ENCODE results near the gene ZNF772. TPM values are rescaled to one million over a fixed set of nuclear protein-coding genes. Genes with fewer than 3 reads are reported as not detected.
"Not testable (repeated sequence)": the region's sequence is repeated elsewhere in the genome, so short reads cannot be mapped to it uniquely, and the experiment has no call there.

ZNF772 gene
- total RNA-seq, 1 experiment from 2014 or later: 11.4 TPM

DNA sequence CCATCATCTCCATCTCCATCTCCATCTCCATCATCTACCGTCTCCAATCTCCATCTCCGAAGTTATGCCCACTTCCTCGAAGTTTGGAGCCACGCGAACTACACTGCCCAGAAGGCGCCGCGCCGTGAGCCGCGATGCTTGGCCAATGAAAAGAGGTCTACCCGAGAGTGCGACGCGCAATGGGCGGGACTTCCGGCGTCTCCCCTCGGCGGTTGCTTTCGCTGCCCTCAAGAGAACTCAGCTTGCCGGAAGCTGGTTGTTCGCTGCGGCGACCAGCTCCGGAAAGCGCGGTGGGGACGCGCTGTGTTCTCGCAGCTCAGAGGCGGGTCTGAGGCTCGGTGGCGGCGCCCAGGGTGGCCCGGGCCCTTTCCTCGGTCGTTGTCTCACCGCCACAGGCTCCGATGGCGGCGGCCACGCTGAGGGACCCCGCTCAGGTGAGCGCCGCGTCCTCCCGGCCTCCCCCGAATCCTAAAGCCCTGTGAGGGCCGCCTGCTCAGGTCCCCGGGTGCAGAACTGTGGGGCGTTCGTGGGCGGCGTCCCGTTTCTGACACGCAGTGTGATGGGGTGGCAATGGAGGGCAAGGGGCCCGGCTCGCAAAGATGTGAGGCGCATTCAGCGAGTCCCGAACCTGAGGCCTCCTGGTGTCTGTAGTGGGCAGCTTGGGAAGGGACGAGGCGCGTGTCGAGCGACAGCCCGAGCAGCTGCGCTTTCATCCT, 22.5 kb upstream of the ZNF772 start, which contains the start of gene ZNF773:
TSS of gene ZNF773 (plus strand) at position 259 of the 716 bp plus-strand sequence. CDS start at position 402, 143 bp downstream.
- H3K14ac ChIP-seq (ENCODE audit: insufficient read depth, low read length): peak within 1 kb of the TSS; percentile 87; the same call in 1 of the 2 replicates
- peak within 1 kb of the TSS; percentile 71 for H3K9ac ChIP-seq (ENCODE audit: extremely low read depth, insufficient read length, low read length)
- WGBS (ENCODE audit: extremely low coverage, insufficient read length, low lambda C conversion rate): 100% methylated on average over 1 of the region's 69 CpGs
- peak within 1 kb of the TSS; percentile 77 for H3K4me2 ChIP-seq (ENCODE audit: insufficient read depth, insufficient read length, low read length)
- not testable (repeated sequence) for H3K56ac ChIP-seq (ENCODE audit: insufficient read length, low read depth, low read length); H3K4ac ChIP-seq (ENCODE audit: low read depth, low read length); H3K79me1 ChIP-seq (ENCODE audit: insufficient read depth, low read depth, low read length, poor library complexity, severe bottlenecking); H3K79me2 ChIP-seq (ENCODE audit: insufficient read depth, low read length); H4K91ac ChIP-seq (ENCODE audit: insufficient read length, low read depth, low read length); H3K9me3 ChIP-seq (ENCODE audit: control insufficient read depth, low read depth, low read length); H3K18ac ChIP-seq (ENCODE audit: insufficient read length, low read depth, low read length); H2BK15ac ChIP-seq (ENCODE audit: low read depth, low read length); H3K23me2 ChIP-seq (ENCODE audit: insufficient read length, low read depth, low read length, poor library complexity, severe bottlenecking); H4K20me1 ChIP-seq (ENCODE audit: control insufficient read depth, insufficient read depth, insufficient read length); H3K27me3 ChIP-seq (ENCODE audit: insufficient read depth, low read length); H2BK5ac ChIP-seq (ENCODE audit: insufficient read length, low read length); H2AFZ ChIP-seq (ENCODE audit: low read length); H4K5ac ChIP-seq (ENCODE audit: insufficient read length, low read depth, low read length); H2BK20ac ChIP-seq (ENCODE audit: low read depth, low read length, poor library complexity, severe bottlenecking); H2BK120ac ChIP-seq (ENCODE audit: low read depth, low read length, poor library complexity, severe bottlenecking); H2AK5ac ChIP-seq (ENCODE audit: insufficient read length, low read length); H3K4me1 Mint-ChIP-seq; H3K27ac Mint-ChIP-seq; H3K27ac ChIP-seq (ENCODE audit: insufficient read length, low read depth, low read length); H3K27me3 Mint-ChIP-seq (ENCODE audit: low read depth); H3T11ph ChIP-seq (ENCODE audit: low read length); H3K4me1 ChIP-seq (ENCODE audit: insufficient read depth, low read length); H4K8ac ChIP-seq (replicated peaks; ENCODE audit: insufficient read length, low read depth, low read length); H2BK12ac ChIP-seq (ENCODE audit: insufficient read length, low read depth, low read length); H3K23ac ChIP-seq (ENCODE audit: insufficient read length, low read depth, low read length)
- H3K4me3 Mint-ChIP-seq: peak within 1 kb of the TSS; percentile 69 to 88
- peaks cover 14 to 39% of the 10 kb centered on the region in 2 experiments for H3K9me3 Mint-ChIP-seq
- DNase-seq: peak; percentile 94
- H3K36me3 Mint-ChIP-seq (ENCODE audit: insufficient read depth in 1 of 3, low read depth in 3 of 3): peaks cover 39 to 47% (median 45%) of the 10 kb centered on the region in 3 experiments

GRCh38 chr19:57499332-57499679, 21.9 kb upstream of the ZNF772 start:
- H3K36me3 Mint-ChIP-seq (ENCODE audit: insufficient read depth in 1 of 3, low read depth in 3 of 3): peaks cover 39 to 49% (median 46%) of the 10 kb centered on the region in 3 experiments
- H2AFZ ChIP-seq (ENCODE audit: low read length); H3K9ac ChIP-seq (ENCODE audit: extremely low read depth, insufficient read length, low read length); H3K4me2 ChIP-seq (ENCODE audit: insufficient read depth, insufficient read length, low read length); H3K27me3 ChIP-seq (ENCODE audit: insufficient read depth, low read length); H3K56ac ChIP-seq (ENCODE audit: insufficient read length, low read depth, low read length); H3K18ac ChIP-seq (ENCODE audit: insufficient read length, low read depth, low read length); H3K79me2 ChIP-seq (ENCODE audit: insufficient read depth, low read length); H3K27ac Mint-ChIP-seq; H2BK15ac ChIP-seq (ENCODE audit: low read depth, low read length); H2BK12ac ChIP-seq (ENCODE audit: insufficient read length, low read depth, low read length); H4K5ac ChIP-seq (ENCODE audit: insufficient read length, low read depth, low read length); H2BK5ac ChIP-seq (ENCODE audit: insufficient read length, low read length); DNase-seq; H4K91ac ChIP-seq (ENCODE audit: insufficient read length, low read depth, low read length); H3K14ac ChIP-seq (ENCODE audit: insufficient read depth, low read length); H3K4me1 ChIP-seq (ENCODE audit: insufficient read depth, low read length); H3K27me3 Mint-ChIP-seq (ENCODE audit: low read depth); H3K4me1 Mint-ChIP-seq; H2AK5ac ChIP-seq (ENCODE audit: insufficient read length, low read length); H2BK20ac ChIP-seq (ENCODE audit: low read depth, low read length, poor library complexity, severe bottlenecking); H3K23ac ChIP-seq (ENCODE audit: insufficient read length, low read depth, low read length); H3K79me1 ChIP-seq (ENCODE audit: insufficient read depth, low read depth, low read length, poor library complexity, severe bottlenecking); H3K27ac ChIP-seq (ENCODE audit: insufficient read length, low read depth, low read length); H4K20me1 ChIP-seq (ENCODE audit: control insufficient read depth, insufficient read depth, insufficient read length); H3K9me3 ChIP-seq (ENCODE audit: control insufficient read depth, low read depth, low read length); H3K4ac ChIP-seq (ENCODE audit: low read depth, low read length); H2BK120ac ChIP-seq (ENCODE audit: low read depth, low read length, poor library complexity, severe bottlenecking); H3K23me2 ChIP-seq (ENCODE audit: insufficient read length, low read depth, low read length, poor library complexity, severe bottlenecking); H4K8ac ChIP-seq (replicated peaks; ENCODE audit: insufficient read length, low read depth, low read length); H3T11ph ChIP-seq (ENCODE audit: low read length): not testable (repeated sequence)
- peak overlapping the region; percentile 59 to 69; a peak in 4 of 5 replicates for H3K4me3 Mint-ChIP-seq
- H3K9me3 Mint-ChIP-seq: peaks cover 14 to 43% of the 10 kb centered on the region in 2 experiments
